H1 (cell line): ENCODE data around the gene CHD6. TPM values are rescaled to one million over a fixed set of nuclear protein-coding genes. Genes with fewer than 3 reads are reported as not detected.

ENCODE experiments used
- ZNF274 ChIP-seq: IDR thresholded peaks from 2 replicates; pipeline ENCODE4 v1.7.0; 2012; ENCODE audit warnings: low read length, borderline replicate concordance; ENCODE audit errors: extremely low read depth
- polyA plus RNA-seq, 7 experiments: library from polyadenylated mRNA; depleted of rRNA in 3 of 7; stranded (reverse) in 5 of 7; unstranded in 2 of 7; fragments of >200 nt in 5 of 7; fragments of 200-250 nt in 2 of 7; gene quantifications; 1 replicate in 5 of 7; 2 replicates in 1 of 7; 4 replicates in 1 of 7; pipeline versions ENCODE4 v1.2.1 to v1.2.3, GENCODE V29; 2011 to 2013; ENCODE audit warnings: missing spikeins in 2 of 7, mixed read lengths in 2 of 7
- total RNA-seq: library from RNA; stranded (reverse); fragmentation: NEBNext Ultra II Directional; extraction: Animal tissue kit (Norgen Biotek cat#: 25700); gene quantifications from 2 replicates; pipeline ENCODE4 v1.2.1, GENCODE V29; 2021

The CHD6 gene
- total and polyA plus RNA-seq, 2 of the 8 experiments (the other 6 are each of a cell fraction or from before 2014, with no cell fraction given) = 11.1 to 62.9 TPM

- TF ChIP-seq ZNF274 = no peak
- TF ChIP-seq, all 59 proteins: peak for 0
These were observed 155.6 kb downstream of the CHD6 start (continued) for GRCh38 chr20:41462372-41463161.
